Measurements from ENCODE around the gene AKIRIN2. TPM values are rescaled to one million over a fixed set of nuclear protein-coding genes. Genes with fewer than 3 reads are reported as not detected.
A peak's percentile ranks its signal among the peaks of the same experiment; 100 is the strongest.

The AKIRIN2 gene
- total RNA-seq (10 to 100 TPM; 33.9 to 56.0 (median 43.8) TPM), polyA plus RNA-seq (10 to 100 TPM; 14.8 to 31.7 TPM)
- long read RNA-seq, donor 1, transcript AKIRIN2-201 (5 exons, 1,662 nt) = major isoform, 32 of 35 reads
- long read RNA-seq, donor 1, partial matches to known transcripts = 1 of 35 reads
- long read RNA-seq, donor 1, other reads (novel, unspliced or antisense) = 2 of 35 reads
- long read RNA-seq, donor 2, transcript AKIRIN2-201 (5 exons, 1,662 nt) = major isoform, 59 of 64 reads
- long read RNA-seq, donor 2, partial matches to known transcripts = 2 of 64 reads
- long read RNA-seq, donor 2, other reads (novel, unspliced or antisense) = 3 of 64 reads
- long read RNA-seq, donor 3, transcript AKIRIN2-201 (5 exons, 1,662 nt) = major isoform, 39 of 39 reads
- long read RNA-seq, donor 3, partial matches to known transcripts = 0 of 39 reads
- long read RNA-seq, donor 3, other reads (novel, unspliced or antisense) = 0 of 39 reads

- DNase-seq (peak; percentile 96 to 97), ATAC-seq (peak; percentile 94 to 98 (median 96))
- 0% methylated on average over 83 to 88 of the region's 88 CpGs for WGBS, 2 donors
- H3K27me3 ChIP-seq = no peaks in the 10 kb centered on the region
- peaks cover 0 to 45% (median 34%) of the 10 kb centered on the region in 9 donors for H3K4me1 ChIP-seq
- TF ChIP-seq, protein P1, sequence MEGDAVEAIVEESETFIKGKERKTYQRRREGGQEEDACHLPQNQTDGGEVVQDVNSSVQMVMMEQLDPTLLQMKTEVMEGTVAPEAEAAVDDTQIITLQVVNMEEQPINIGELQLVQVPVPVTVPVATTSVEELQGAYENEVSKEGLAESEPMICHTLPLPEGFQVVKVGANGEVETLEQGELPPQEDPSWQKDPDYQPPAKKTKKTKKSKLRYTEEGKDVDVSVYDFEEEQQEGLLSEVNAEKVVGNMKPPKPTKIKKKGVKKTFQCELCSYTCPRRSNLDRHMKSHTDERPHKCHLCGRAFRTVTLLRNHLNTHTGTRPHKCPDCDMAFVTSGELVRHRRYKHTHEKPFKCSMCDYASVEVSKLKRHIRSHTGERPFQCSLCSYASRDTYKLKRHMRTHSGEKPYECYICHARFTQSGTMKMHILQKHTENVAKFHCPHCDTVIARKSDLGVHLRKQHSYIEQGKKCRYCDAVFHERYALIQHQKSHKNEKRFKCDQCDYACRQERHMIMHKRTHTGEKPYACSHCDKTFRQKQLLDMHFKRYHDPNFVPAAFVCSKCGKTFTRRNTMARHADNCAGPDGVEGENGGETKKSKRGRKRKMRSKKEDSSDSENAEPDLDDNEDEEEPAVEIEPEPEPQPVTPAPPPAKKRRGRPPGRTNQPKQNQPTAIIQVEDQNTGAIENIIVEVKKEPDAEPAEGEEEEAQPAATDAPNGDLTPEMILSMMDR (IDR thresholded peaks at IDR 0.05) = no peak
- peak within 1 kb of the TSS; percentile 77 to 99 (median 94) for H3K4me3 ChIP-seq
- H3K27ac ChIP-seq = peak within 1 kb of the TSS; percentile 90 to 99 (median 98)
- H3K36me3 ChIP-seq = no peaks in the 10 kb centered on the region
- intact Hi-C loops (cut with DNase I) = loop anchor here in 4 of 10 donors (5.0 to 10.0 kb wide), 3 partner anchors 107 to 117 kb away; partner anchors contain the start of genes ORC3 (in 3 of the 4) and RARS2 (in 1 of the 4)
- no peaks in the 10 kb centered on the region for H3K9me3 ChIP-seq
Observed at GRCh38 chr6:87701676-87702588, at the start of gene AKIRIN2. TSS of gene AKIRIN2 (minus strand) at chr6:87702233. CDS start at chr6:87701684, 549 bp downstream.

DNA sequence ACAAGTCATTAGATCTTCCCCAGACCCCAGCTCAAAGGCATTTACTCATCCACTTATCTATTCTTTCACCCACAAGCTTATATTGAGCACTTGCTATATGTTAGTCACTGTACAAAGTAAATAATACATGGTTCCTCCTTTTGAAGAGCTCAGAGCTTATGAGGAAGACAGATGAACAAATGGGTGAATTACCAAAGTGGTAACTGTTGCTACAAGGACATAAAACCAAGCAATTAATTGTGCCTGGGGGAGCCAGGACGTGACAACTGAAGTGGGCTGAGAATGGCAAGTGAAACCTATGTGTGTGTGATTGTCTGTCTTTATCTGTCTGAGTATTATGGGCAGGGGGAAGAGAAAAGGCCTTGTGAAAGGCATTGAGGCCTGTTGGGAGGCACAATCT, 45.6 kb upstream of the AKIRIN2 start:
- intact Hi-C loops (cut with DNase I) = no loop called here
- H3K9me3 ChIP-seq = no peaks in the 10 kb centered on the region
- WGBS, 2 donors = 48 to 62% methylated on average over 1 of the region's 1 CpG

DNA sequence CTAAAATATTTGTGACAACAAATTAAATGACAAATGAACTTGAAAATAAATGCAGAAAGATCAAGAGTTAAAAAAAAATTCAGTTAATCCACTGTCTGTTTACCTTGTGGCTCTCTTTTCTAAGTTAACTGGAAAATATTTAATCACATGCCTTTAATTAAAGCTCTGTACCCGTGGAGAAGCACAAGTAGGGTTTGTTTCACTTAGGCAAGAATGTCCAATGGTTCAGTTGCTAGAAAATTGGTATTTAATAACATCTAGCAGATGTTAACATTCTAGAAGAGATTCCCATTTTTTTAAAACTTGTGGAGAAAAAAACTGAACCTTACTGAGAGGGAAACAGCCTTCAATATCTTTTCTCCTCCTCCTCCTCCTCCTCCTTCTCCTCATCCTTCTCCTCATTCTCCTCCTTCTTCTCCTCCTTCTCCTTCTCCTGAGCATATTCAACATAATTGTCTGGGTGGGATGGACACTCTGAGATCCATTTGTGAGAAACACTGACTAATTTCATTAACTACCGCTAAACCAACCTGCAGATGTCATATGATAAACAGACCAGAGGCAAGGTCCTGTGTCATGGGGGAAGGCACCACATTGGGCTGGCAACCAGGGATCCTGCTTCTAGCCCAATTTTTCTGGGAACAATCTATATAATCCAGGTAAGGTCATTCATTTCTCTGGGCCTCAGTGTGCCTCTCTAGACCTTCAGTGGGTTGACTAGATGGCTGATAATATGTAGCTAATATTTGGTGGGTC, 44.1 kb upstream of the AKIRIN2 start:
- intact Hi-C loops (cut with DNase I) = no loop called here
- Histone ChIP-seq H3K27ac (no peak overlapping the region), H3K9me3 (no peaks in the 10 kb centered on the region), H3K4me1 (peaks cover 0 to 24% (median 0%) of the 10 kb centered on the region in 9 donors), H3K4me3 (no peak overlapping the region), H3K27me3 (no peaks in the 10 kb centered on the region), H3K36me3 (no peaks in the 10 kb centered on the region)
- TF ChIP-seq, protein P1 (IDR thresholded peaks at IDR 0.05) = no peak
- 59 to 62% methylated on average over 2 of the region's 2 CpGs for WGBS, 2 donors
- ATAC-seq = no peak
- DNase-seq = no peak

More for the DNA sequence above, 45.6 kb upstream of the AKIRIN2 start:
- Histone ChIP-seq H3K27me3 (no peaks in the 10 kb centered on the region), H3K4me3 (no peak overlapping the region), H3K27ac (no peak overlapping the region), H3K36me3 (no peaks in the 10 kb centered on the region), H3K4me1 (peaks cover 0 to 9% (median 0%) of the 10 kb centered on the region in 9 donors)
- DNase-seq (no peak), ATAC-seq (no peak)
- TF ChIP-seq, protein P1 (IDR thresholded peaks at IDR 0.05) = no peak
